C1 segment of cervical spinal cord (tissue), 14 donors: ENCODE results near the gene SORCS1.

ENCODE experiments used
- DNase-seq, 14 donors: peaks; one replicate each; lab custom pipeline; 2025; lab: John Stamatoyannopoulos, UW

Gene SORCS1

DNA sequence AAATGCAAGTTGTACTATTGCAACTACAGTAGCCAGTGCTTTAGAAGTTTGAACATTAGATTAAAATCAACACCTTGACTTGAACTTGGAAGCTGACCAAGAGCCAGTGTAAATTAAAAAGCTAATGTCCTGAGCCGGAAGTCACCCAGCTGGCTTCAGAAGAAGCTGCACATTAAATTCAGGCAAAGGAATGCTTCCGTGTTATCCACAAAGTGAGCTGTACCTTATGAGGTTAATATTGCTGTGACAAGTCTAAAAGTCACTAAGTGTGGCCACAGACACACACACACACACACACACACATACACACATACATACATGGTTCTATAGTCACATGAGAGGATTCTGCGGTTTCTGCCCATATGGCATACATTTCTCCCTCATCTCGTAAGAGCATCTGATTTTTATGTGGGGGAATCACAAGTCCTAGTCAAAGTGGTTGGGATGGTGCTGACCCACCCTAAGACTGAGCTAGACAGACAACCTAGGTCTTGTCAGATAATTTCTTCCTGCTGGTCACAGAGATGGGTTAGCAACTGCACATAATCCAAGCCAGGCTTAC, 612.9 kb downstream of the SORCS1 start:
- no peak for DNase-seq

DNA sequence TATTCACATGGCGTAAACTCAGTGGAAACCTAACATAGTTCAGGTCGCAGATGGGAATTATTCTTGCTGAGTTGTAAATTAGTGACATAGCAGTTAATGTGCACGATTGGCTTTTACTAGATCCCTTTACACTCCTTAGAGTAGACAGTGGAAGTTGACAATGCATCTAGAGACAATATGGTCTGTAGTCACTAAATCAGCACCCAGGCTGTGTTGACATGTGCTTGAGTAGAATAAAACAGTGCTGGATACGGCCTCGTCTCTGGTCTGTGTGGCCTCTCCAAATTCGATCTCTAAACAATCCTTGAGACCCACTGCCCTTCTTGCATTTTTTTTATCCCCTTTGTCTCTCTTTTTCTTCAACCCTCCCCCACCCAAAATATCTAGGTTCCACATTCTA, 615.7 kb downstream of the SORCS1 start:
- DNase-seq: no peak

DNA sequence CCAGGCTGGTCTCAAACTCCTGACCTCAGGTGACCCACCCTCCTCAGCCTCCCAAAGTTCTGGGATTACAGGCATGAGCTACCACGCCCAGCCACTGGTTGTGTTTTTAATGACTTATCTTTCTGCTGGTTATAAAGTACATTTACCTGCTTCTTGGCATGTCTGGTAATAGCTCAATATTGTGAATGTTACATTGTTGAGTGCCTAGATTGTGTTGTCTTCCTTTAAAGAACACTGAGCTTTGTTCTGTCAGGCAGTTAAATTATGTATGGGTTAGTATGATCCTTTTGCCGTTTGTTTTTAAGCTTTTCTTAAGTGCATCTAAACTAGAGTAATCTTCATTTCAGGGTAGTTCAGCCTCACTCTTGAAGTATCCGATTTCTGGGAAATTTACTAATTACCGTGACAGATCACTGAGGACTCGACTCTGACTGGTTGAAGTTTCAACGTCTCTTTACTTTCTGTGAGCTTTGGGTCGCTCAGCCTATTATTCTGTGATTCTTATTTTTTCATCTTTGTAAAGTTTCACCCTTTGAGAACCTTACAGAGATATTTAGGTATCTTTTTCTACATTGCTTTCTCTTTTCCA, 617.4 kb downstream of the SORCS1 start:
- no peak for DNase-seq

DNA sequence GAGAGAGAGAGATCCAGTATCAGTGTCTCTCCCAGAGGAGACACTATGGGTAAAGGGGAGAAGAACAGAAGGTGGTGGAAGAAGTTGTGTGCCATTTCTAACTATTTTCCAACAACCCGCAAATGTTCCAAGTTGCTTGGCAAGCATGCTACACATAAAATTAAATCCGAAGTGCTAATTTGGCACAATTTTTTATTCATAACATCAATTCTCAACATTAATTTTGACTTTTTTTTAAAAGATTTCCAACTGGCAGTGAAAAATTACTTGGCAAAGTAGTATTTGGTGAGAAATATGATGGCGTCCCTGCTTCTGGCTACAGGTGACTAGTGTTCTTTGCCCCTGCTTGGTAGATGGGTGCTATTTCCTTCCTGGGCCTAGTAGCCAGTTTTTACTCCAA, 622.0 kb downstream of the SORCS1 start:
- DNase-seq: no peak

DNA sequence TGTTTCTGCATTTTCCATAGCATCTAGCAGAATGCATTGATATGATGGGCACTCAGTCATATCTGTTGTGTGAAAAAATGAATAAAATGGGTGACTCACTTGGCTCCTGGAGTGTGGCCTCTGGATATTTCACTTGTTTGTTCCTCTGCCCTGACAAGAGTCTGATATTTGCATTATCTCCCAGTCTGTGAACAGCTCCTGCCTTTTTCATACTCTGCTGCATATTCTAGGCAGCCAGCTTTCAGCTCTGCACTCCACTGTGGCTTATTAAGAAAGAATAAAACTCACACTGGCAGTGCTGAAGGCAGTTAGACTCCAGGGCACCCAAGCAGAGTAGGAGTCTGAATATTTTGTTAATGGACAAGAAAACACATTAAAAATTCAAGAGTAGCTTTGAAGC, 623.9 kb downstream of the SORCS1 start:
- DNase-seq: no peak

DNA sequence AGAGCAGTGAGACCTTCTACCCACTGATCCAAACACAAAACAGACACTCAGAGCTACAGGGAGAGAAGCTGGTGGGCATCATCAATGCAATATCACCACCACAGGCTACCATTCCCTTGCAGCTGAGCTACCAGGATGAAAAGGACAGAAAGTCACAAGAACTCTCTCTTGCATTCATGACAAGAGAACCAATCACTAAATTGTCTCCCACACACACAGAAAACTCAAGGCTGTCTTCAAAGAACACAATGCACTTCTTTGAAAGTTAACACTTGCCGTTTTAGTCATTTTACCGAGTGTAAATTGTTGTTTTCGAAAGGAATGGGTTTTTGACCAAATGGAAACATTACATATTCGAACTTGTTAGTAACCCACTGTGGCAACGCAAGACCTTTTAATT, 626.6 kb downstream of the SORCS1 start:
- no peak for DNase-seq

DNA sequence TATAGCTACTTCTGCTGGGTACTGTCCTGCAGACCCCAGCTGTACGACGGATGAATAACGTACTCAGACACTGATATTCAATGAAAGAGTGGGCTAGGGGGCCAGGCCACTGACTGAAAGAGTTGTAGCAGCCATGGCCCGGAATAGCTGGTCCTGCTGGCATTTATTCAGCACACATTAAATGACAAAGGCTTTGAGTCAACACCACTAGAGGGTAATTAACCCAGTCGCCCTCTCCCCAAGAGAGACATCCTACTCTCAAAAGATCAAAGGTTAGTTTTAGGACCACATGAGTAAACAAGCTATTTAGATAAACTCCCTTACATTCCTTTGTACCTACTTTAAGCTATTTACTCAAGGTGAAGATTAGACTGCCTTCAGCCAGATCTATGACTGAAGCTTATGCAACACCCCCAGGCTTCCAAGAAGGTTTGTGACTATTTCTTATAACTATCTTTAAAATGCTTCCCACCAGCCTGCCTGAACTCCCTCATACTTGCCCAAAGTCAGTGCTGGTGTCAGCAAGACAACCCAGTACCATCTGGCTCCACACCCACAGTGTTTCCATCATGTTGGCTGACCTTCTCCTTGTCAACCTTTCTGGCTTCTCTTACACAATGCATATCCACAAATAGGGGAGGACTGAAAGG, 629.1 kb downstream of the SORCS1 start:
- no peak for DNase-seq

DNA sequence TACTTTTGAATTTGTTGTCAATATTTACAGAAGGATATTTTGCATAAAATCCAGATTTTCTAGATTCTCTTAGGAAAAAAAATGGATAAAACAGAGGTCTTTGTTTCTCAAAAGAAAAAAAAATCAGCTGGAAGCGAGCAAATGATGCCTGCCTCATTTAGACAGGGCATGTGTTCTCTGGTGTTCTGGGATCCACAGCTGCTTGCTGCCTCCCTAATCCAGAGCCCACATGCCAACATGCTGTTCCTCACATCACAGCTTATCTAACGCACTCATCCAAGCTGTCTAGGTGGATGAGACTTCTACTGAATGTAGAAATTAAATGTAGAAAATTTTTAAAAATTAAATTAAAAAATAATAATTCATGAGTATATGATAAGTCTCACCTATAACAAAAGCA, 630.1 kb downstream of the SORCS1 start:
- no peak for DNase-seq

DNA sequence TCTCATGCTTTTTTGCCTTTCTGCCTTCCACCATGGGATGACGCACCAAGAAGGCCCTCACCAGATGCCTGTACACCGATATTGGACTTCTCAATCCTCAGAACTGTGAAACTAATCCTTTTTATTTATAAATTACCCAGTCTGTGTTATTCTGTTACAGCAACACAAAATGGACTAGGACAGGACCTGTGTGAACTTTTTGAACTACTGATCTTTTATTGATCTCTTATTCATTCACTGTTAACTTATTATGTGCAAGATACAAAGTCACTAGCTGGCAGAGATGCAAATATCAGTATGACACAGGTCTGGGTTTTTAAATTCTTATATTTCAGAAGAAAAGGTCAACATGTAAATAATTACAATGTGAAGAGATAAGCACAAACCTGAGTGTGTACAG, 635.8 kb downstream of the SORCS1 start:
- no peak for DNase-seq

DNA sequence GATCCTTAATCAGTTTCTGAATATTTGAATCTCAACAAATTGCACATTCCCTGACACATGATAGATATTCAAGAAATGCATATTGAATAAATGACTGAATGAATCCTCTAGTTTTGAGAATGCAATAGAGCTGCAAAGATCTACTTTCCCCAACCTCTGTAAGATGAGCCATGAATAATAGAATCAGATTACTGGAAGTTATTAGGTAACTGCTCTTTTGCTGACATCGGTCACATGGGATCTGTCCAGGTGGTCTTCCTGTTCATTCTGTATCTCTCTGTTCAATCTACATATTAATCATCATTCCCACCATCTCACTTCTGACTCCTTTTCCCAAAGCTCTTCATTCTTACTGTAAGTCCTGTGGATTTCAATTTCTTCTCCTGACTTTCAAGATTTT, 638.7 kb downstream of the SORCS1 start:
- DNase-seq: no peak
